HG02840 (cell line): ENCODE measurements around the gene PITPNM1.
"Not testable (repeated sequence)": the region's sequence is repeated elsewhere in the genome, so short reads cannot be mapped to it uniquely, and the experiment has no call there.

ENCODE experiments used
- ATAC-seq: cut with Tn5 transposase; IDR thresholded peaks from one replicate; pipeline ENCODE4 v1.9.1; 2021; ENCODE audit warnings: mild to moderate bottlenecking, moderate library complexity, moderate number of reproducible peaks; ENCODE audit not compliant: unreplicated experiment, low FRiP score

Gene PITPNM1

DNA sequence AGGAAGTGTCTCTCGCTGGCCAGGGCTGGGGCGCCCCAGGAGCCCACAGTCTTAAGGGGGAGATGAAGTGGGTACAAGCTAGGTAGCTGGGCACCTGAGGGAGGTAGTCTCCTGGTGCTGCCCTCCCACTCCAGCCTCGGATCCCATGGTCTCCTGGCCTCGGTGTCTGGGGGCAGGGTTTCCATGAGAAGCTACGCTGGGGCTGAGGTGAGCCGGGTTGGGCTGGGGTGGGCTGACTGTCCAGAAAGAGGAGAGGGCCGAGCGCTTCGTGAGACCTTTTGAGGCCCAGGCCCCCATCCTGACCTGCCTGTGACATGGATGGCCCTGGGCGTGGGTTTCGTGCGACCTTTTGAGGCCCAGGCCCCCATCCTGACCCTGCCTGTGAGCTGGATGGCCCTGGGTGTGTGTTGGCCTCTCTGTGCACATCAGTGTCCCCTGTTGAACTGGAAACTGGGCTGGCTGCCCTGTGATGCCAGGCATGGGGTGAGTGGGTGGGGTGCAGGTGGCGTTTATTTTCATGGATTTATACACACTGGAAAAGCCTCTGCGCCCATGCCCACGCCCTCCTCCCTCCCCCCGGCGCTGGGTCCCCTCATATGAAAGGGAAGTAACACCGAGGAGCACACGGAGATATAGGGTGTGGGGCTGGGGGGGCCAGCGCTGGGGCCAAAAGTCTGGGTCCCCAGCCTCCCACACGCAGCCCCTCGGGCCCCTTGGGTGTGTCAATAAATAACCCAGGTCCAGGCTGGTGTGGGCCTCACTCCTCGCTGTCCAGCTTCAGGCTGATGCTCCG is 13.7 kb downstream of the PITPNM1 start:
- ATAC-seq = no peak

DNA sequence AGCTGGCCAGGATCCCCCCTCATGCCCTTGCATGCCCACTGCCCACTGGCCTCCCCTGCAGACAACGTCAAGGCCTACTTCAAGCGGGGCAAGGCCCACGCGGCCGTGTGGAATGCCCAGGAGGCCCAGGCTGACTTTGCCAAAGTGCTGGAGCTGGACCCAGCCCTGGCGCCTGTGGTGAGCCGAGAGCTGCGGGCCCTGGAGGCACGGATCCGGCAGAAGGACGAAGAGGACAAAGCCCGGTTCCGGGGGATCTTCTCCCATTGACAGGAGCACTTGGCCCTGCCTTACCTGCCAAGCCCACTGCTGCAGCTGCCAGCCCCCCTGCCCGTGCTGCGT is 14.5 kb downstream of the PITPNM1 start:
- no peak for ATAC-seq

DNA sequence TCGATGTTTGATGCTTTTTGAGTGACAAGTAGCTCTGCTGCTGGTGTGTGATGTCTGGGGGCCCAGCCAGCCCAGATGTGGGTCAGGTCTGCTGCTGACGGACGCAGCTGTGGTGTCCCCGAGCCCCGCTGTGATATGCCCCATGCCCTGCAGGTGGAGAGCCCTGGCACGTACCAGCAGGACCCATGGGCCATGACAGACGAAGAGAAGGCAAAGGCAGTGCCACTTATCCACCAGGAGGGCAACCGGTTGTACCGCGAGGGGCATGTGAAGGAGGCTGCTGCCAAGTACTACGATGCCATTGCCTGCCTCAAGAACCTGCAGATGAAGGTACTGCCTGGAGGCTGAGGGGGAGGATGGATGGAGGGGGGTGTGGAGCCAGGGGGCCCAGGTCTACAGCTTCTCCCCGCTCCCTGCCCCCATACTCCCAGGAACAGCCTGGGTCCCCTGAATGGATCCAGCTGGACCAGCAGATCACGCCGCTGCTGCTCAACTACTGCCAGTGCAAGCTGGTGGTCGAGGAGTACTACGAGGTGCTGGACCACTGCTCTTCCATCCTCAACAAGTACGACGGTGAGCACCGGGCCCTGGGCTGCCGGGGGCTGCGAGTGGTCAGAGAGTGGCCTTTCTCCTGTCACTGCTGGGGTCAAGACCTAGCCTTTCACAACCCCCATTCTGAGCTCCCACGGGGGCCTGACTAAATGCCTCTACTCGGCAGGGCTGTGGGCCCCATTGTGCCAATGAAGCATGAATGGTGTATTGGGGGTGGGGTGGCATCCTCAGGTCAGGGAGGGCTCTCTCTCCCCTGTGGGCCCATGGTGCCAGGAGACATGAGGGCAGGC is 15.1 kb downstream of the PITPNM1 start:
- no peak for ATAC-seq

DNA sequence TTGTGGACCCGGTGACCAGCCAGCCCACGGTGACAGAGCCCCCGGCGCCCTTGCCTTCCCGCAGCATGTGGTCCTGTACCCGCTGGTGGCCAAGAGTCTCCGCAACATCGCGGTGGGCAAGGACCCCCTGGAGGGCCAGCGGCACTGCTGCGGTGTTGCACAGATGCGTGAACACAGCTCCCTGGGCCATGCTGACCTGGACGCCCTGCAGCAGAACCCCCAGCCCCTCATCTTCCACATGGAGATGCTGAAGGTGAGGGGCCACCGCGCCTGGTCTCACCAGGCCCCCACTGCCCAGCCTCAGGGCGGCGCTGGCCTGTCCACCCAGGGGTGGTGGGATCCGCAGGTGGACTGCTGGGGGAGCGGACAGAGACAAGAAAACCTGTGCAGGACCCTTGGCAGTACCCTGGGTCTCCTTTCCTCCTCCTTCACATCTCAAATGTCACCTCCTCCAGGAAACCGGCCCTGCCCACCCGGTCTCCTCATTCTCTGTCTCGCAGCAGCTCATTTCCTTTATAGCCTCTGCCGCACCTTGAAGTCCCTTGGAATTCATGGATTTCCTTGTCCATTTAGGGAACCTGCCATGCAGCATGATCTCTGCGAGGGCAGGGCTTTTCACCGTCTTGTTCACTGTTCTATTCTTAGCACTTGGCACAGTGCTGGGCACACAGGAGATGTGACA is 15.8 kb downstream of the PITPNM1 start:
- no peak for ATAC-seq

DNA sequence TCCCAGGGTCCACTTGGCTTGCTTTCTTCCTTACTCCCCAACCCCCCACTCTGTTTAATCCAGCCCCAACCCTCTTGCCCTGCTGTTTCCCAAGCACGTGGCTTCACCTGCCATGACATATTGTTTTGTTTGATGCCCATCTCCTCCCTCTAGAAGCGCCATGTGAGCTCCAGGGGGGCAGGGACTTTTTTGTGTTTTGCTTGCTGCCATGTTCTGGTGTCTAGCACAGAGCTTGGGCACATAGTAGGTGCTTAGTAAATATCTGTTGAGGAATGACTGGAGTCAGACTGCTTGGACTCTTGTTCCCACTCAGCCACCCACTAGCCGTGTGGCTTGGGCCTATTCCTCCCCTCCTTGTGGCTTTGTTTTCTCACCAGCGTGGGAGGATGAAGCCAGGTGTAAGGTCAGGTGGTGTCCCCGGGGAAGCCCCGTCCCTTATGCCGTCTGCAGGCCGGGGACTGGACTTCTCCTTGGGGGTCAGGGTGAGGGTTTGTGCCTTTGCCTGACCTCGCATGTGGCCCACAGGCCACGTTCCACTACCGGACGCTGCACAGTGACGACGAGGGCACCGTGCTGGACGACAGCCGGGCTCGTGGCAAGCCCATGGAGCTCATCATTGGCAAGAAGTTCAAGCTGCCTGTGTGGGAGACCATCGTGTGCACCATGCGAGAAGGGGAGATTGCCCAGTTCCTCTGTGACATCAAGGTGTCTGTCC is 18.5 kb downstream of the PITPNM1 start:
- ATAC-seq = no peak

DNA sequence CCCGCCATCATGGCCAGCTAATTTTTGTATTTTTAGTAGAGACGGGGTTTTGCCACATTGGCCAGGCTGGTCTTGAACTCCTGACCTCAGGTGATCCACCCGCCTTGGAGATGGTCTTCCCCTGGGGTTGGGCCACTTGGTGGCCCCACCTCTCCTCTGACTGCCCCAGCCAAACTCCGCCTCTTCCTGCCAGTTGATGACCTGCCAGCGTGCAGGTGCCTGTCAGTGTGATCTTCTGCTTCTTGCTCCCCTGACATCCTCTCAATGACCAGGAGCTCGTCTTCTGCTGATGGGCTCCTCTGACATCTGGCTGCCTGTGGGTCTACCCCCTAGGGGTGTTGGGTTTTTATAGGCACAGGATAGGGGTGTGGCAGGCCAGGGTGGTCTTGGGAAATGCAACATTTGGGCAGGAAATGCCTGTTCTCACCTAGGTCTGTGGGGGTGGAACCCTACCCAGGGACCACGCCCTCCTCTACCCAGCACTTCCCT is 19.2 kb downstream of the PITPNM1 start:
- ATAC-seq = not testable (repeated sequence)

DNA sequence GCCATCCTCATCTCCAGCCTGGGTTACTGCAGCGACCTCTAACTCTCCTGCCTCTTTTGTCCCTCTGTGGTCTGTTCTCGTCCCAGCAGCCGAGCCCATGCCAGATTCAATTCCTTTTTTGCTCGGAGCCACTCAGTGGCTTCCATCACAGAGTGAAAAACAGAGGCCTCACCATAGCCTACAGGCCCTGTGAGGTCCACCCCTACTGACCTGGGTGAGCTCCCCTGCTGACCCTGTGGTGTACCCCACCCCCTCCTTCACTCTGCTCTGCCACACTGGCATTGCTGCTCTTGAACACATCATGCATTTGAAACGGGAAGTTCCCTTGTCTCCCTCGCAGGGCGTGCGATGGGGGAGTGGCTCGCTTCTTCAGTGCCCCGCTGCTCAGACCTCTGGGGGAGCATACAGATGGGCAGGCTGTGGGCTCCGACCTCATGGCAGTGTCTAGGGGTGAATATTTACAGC is 20.3 kb downstream of the PITPNM1 start:
- ATAC-seq = no peak

DNA sequence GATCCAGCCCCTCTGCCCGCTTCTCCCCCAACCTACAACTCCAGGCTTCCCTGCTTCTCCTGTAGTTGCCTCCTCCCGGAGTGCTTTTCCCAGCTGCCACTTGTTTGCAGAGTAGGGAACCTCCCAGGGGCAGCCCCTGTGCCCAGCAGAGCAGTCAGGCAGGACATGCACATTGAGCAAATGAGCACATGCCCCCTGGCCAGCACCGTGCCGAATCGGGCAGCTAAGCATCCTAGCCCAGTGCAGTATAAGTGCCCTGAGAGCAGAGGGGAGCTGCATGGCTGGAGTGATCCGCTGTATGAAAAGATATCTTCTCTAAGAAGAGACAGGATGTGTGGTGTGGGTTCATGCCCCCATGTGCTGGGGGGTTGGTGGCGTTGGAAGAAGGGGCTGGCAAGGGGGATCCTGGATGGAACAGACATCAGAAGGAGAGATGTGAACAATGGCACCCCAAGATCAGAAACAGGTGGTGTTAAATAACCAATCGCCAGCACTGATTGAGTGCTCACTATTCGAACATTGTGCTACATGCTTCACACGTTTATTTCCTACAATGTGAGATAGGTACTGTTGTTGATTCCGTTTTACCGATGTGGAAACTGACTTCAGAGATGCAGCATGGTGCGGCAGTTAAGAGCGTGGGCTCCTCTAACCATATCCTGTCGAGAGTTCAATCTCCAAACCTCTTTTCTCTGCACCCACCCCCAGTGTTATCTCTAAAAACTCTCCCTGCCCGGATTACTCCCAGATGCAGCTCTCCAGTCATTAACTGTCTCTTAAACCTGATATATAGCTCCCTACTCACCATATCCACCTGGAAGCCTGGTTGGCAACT is 21.1 kb downstream of the PITPNM1 start:
- no peak for ATAC-seq

DNA sequence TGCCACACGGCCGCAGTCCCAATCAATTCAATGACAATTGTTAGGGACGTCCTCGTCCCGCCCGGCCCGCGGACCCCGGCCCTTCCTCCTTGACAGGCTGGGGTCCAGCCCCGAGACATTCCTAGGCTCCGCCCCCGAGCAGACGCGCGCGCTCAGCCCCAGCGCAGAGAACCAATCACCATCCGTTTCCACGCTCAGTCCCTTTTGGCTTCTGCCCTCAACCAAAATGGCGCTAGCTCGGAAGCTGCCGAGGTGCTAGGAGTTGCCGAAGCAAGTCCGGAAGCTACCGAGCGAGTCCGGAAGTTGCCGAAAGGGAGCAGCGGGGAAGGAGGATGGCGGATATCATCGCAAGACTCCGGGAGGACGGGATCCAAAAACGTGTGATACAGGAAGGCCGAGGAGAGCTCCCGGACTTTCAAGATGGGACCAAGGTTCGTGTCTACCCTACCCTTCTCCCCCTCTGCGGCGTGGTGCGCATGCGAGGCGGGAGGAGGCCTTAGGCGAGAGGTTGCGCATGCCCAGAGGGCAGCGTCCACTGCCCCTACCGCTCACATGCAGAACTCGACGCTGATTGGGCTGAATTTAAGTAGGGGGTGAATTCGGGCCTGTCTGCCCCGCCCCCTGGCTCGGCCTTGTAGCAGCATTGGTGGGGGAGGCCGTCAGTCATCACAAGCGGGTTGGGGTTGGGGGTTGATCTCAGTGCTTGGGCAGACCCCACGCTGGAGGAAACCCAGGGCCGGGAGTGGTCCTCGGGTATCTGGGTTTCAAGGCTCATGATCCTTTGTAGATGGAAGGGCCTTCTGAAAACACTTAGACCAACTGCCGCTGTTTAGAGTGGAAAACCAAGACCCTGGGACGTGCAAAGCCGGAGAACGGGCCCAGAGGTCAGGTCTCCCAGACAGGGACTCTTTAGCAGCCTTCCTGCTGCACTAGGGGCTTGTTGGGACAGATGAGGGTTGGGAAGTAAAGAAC is 22.1 kb downstream of the PITPNM1 start, which contains the start of gene AIP:
Gene AIP, plus strand, starts transcription at position 200 of the 972 bp plus-strand sequence. Its CDS starts 133 bp downstream, at position 333.
- ATAC-seq = peak; percentile 77

DNA sequence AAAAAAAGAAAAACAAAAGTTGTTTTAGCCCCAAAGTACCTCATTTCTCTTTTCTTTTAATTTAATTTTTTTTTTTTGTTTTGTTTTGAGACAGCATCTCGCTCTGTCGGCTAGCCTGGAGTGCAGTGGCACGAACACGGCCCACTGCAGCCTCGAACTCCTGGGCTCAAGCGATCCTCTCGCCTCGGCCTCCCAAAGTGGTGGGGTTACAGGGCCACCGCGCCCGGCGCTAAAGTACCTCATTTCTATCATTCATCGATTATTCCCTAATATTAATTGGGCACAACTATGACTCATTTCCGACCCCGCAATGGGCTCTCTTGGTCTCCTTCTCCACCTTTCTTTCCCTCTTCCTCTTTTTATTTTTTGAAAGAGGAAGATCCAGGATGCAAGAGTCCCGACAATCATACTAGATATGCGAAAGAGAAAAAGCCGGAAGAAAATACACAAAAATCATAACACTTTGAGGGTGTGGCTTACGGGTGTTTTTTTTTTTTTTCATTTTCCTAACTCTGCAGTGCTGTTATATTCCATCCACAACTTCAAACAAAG is 22.8 kb downstream of the PITPNM1 start:
- peak; percentile 1 for ATAC-seq

DNA sequence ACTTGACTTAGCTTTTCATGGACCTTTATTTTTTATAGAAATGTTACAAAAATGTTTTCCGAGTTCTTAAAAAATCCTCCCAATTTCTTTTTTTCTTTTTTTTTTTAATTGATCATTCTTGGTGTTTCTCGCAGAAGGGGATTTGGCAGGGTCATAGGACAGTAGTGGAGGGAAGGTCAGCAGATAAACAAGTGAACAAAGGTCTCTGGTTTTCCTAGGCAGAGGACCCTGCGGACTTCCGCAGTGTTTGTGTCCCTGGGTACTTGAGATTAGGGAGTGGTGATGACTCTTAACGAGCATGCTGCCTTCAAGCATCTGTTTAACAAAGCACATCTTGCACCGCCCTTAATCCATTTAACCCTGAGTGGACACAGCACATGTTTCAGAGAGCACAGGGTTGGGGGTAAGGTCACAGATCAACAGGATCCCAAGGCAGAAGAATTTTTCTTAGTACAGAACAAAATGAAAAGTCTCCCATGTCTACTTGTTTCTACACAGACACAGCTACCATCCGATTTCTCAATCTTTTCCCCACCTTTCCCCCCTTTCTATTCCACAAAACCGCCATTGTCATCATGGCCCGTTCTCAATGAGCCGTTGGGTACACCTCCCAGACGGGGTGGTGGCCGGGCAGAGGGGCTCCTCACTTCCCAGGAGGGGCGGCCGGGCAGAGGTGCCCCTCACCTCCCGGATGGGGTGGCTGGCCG is 27.7 kb downstream of the PITPNM1 start:
- ATAC-seq = not testable (repeated sequence)

DNA sequence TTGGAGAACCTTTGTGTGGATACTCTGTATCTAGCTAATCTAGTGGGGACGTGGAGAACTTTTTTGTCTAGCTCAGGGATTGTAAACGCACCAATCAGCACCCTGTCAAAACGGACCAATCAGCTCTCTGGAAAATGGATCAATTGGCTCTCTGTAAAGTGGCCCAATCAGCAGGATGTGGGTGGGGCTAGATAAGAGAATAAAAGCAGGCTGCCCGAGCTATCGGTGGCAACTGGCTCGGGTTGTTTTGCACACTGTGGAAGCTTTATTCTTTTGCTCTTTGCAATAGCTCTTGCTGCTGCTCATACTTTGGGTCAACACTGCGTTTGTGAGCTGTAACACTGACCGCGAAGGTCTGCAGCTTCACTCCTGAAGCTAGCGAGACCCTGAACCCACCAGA is 28.5 kb downstream of the PITPNM1 start:
- not testable (repeated sequence) for ATAC-seq

DNA sequence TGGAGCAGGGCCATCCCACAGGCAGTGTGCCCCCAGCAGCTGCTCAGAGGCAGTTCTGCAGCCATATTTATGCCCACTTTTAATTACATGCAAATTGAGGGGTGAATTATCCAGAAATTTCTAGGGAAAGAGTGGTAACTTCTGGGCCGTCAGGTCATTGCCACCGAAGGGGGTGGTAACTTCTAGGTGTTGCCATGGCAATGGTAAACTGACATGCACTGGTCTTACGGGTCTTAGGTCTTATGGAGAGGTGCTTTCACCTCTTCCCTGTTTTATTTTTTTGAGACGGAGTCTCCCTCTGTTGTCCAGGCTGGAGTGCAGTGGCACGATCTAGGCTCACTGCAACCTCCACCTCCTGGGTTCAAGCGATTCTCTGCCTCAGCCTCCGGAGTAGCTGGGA is 32.3 kb downstream of the PITPNM1 start:
- ATAC-seq = no peak

DNA sequence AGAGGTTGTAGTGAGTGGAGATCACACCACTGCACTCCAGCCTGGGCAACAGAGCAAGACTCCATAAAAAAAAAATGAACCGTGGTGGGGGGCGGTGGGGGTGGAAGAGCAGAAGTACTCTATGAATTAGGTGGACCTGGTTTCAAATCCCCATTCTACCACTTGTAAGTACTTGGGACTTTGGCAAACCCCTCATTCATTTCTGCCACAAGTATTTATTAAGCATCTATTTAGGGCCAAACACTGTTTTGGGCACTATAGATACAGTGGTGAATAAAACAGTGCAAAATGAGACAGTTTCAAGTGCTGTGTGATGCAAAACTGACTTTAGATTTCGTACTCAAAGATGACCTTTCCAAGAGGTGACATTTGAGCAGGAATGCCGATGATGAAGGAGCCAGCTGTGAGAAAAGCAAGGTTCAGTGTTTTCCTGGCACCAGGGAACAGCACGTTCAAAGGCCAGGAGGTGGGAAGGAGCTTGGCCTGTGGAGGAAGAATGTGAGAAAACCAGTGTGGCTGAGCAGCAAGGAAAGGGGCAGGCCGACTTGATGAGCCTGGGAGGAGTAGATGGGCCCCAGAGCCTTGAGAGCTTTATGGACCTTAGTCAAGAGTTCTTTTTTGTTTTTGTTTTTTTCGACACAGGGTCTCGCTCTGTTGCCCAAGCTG is 34.7 kb downstream of the PITPNM1 start:
- ATAC-seq = no peak

DNA sequence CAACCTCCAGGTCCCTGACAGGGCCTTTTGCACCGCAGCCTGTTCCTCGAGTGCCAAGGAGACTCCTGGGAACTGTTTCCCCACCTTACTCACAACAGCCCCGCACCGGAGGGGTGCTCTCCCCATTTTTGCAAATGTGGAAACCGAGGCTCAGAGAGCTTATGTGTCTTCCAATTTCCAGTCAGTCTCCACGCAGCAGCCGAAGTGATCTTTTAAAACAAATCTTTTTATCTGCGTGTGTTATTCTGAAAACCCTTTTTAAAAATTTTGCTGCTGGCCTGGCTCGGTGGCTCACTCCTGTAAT is 35.7 kb downstream of the PITPNM1 start:
- ATAC-seq = peak; percentile 5

DNA sequence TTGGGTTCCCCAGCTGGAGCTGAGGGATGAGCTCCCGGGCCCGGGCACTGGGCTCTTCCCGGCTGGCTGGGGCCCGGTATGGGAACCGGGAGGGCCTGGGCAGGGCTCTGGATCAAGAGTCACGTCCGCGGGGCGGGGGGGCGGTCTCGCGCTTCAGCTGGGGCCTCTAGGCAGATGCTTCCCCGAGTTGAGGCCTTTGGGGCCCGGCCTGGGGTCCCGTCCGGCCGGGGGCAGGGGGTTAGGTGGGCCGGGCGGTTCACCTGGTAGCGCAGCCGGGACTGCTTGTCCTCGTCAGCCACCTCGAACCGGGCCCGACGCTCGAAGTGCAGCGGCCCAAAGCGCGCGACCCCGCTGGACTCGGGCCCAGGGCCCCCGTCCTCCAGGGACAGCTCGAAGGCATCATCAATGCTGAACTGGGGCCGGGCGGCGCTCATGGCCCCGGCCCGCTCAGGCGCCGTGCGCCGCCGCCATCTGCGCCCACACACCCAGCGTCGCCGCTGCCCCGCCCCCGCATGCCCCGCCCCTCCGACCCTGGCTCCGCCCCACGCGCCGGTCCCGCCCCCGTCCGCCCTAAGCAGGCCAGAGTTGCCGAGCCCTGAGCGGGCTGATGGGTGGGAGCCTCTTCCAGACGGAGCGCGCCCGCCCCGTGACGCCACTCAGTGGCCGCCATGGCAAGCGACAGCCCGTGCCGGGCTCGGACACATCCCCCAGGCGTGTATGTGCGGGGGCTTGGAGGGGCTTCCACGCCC is 36.2 kb downstream of the PITPNM1 start, which contains the start of gene TMEM134:
Gene TMEM134, minus strand, starts transcription at position 493 of the 749 bp plus-strand sequence. Its CDS starts 59 bp downstream, at position 434.
- peak; percentile 68 for ATAC-seq
